ENCODE measurements around the gene FBXL4. TPM values are rescaled to one million over a fixed set of nuclear protein-coding genes. Genes with fewer than 3 reads are reported as not detected.

Gene FBXL4
- total and polyA plus RNA-seq, 2 donors (not counting 1 experiment from before 2014, with no cell fraction given): 16.8 to 18.1 TPM

GRCh38 chr6:98877250-98877649 is 70.5 kb downstream of the FBXL4 start:
- H3K27ac ChIP-seq (ENCODE audit: insufficient read depth, low read length): no peak overlapping the region
- no peak overlapping the region for H3K9ac ChIP-seq (ENCODE audit: insufficient read depth, low read length)
- DNase-seq (ENCODE audit: low read depth in 2 of 2): no peak
- H3K79me2 ChIP-seq (ENCODE audit: control insufficient read depth, insufficient read depth, low read length): no peaks in the 10 kb centered on the region
- no peaks in the 10 kb centered on the region for H4K20me1 ChIP-seq (ENCODE audit: control insufficient read depth, extremely low read depth, insufficient read depth, low read length)
- no peaks in the 10 kb centered on the region for H3K9me3 ChIP-seq (ENCODE audit: control insufficient read depth, insufficient read depth, low read depth, low read length)
- H3K4me2 ChIP-seq (ENCODE audit: extremely low read depth, insufficient read depth, low read length): no peak overlapping the region
- H3K36me3 ChIP-seq (ENCODE audit: control insufficient read depth, insufficient read depth, low read length): peaks cover 1% of the 10 kb centered on the region
- H3K4me3 ChIP-seq (replicated peaks in 1 of 4; ENCODE audit: control extremely low read depth in 1 of 4, insufficient read depth in 1 of 4, low read depth in 3 of 4, low read length in 4 of 4): no peak overlapping the region
- H3K4me1 ChIP-seq (ENCODE audit: control insufficient read depth, extremely low read depth, insufficient read depth, low read length): no peaks in the 10 kb centered on the region
- H2AFZ ChIP-seq (ENCODE audit: low read length): no peak overlapping the region
- no peaks in the 10 kb centered on the region for H3K27me3 ChIP-seq (ENCODE audit: control insufficient read depth, insufficient read depth, low read length)
- no peak for TF ChIP-seq EZH2 (IDR thresholded peaks at IDR 0.05; ENCODE audit: low read length, missing control alignments)
- TF ChIP-seq CTCF (conservative IDR thresholded peaks at IDR 0.05 in 1 of 2, IDR thresholded peaks at IDR 0.05 in 1 of 2; ENCODE audit: low read depth in 1 of 2, low read length in 2 of 2): no peak

- H3K9me3 ChIP-seq (ENCODE audit: control insufficient read depth, insufficient read depth, low read depth, low read length): no peaks in the 10 kb centered on the region
- H3K4me2 ChIP-seq (ENCODE audit: extremely low read depth, insufficient read depth, low read length): no peak overlapping the region
- H3K27me3 ChIP-seq (ENCODE audit: control insufficient read depth, insufficient read depth, low read length): no peaks in the 10 kb centered on the region
- H3K36me3 ChIP-seq (ENCODE audit: control insufficient read depth, insufficient read depth, low read length): peaks cover 1% of the 10 kb centered on the region
- no peak overlapping the region for H3K27ac ChIP-seq (ENCODE audit: insufficient read depth, low read length)
- no peaks in the 10 kb centered on the region for H3K4me1 ChIP-seq (ENCODE audit: control insufficient read depth, extremely low read depth, insufficient read depth, low read length)
- no peak for TF ChIP-seq CTCF (conservative IDR thresholded peaks at IDR 0.05 in 1 of 2, IDR thresholded peaks at IDR 0.05 in 1 of 2; ENCODE audit: low read depth in 1 of 2, low read length in 2 of 2)
- TF ChIP-seq EZH2 (IDR thresholded peaks at IDR 0.05; ENCODE audit: low read length, missing control alignments): no peak
- H2AFZ ChIP-seq (ENCODE audit: low read length): no peak overlapping the region
- no peaks in the 10 kb centered on the region for H4K20me1 ChIP-seq (ENCODE audit: control insufficient read depth, extremely low read depth, insufficient read depth, low read length)
- no peak for DNase-seq (ENCODE audit: low read depth in 2 of 2)
- H3K79me2 ChIP-seq (ENCODE audit: control insufficient read depth, insufficient read depth, low read length): no peaks in the 10 kb centered on the region
- no peak overlapping the region for H3K9ac ChIP-seq (ENCODE audit: insufficient read depth, low read length)
- no peak overlapping the region for H3K4me3 ChIP-seq (replicated peaks in 1 of 4; ENCODE audit: control extremely low read depth in 1 of 4, insufficient read depth in 1 of 4, low read depth in 3 of 4, low read length in 4 of 4)
Measured at GRCh38 chr6:98875375-98875774, 72.4 kb downstream of the FBXL4 start.

GRCh38 chr6:98871821-98872220 is 75.9 kb downstream of the FBXL4 start:
- no peaks in the 10 kb centered on the region for H4K20me1 ChIP-seq (ENCODE audit: control insufficient read depth, extremely low read depth, insufficient read depth, low read length)
- no peak for DNase-seq (ENCODE audit: low read depth in 2 of 2)
- no peaks in the 10 kb centered on the region for H3K9me3 ChIP-seq (ENCODE audit: control insufficient read depth, insufficient read depth, low read depth, low read length)
- peaks cover 1% of the 10 kb centered on the region for H3K36me3 ChIP-seq (ENCODE audit: control insufficient read depth, insufficient read depth, low read length)
- H3K9ac ChIP-seq (ENCODE audit: insufficient read depth, low read length): no peak overlapping the region
- H3K4me1 ChIP-seq (ENCODE audit: control insufficient read depth, extremely low read depth, insufficient read depth, low read length): no peaks in the 10 kb centered on the region
- no peaks in the 10 kb centered on the region for H3K79me2 ChIP-seq (ENCODE audit: control insufficient read depth, insufficient read depth, low read length)
- TF ChIP-seq CTCF (conservative IDR thresholded peaks at IDR 0.05 in 1 of 2, IDR thresholded peaks at IDR 0.05 in 1 of 2; ENCODE audit: low read depth in 1 of 2, low read length in 2 of 2) (no peak), EZH2 (IDR thresholded peaks at IDR 0.05; ENCODE audit: low read length, missing control alignments) (no peak)
- no peak overlapping the region for H2AFZ ChIP-seq (ENCODE audit: low read length)
- H3K4me2 ChIP-seq (ENCODE audit: extremely low read depth, insufficient read depth, low read length): no peak overlapping the region
- H3K27me3 ChIP-seq (ENCODE audit: control insufficient read depth, insufficient read depth, low read length): no peaks in the 10 kb centered on the region
- no peak overlapping the region for H3K4me3 ChIP-seq (replicated peaks in 1 of 4; ENCODE audit: control extremely low read depth in 1 of 4, insufficient read depth in 1 of 4, low read depth in 3 of 4, low read length in 4 of 4)
- no peak overlapping the region for H3K27ac ChIP-seq (ENCODE audit: insufficient read depth, low read length)
